IMR-90 (cell line): ENCODE data around the gene SLC7A9. TPM values are rescaled to one million over a fixed set of nuclear protein-coding genes. Genes with fewer than 3 reads are reported as not detected.

Experiments
- ATAC-seq: fragments of 200-7000 bp; cut with Tn5 transposase; 2 replicates; pipeline ENCODE4 v1.9.1; 2020; ENCODE audit warnings: low read depth, mild to moderate bottlenecking, moderate library complexity
- BruUV-seq: library from RNA; stranded (reverse); fragments of 400-500 nt; replicated peaks from 2 replicates; lab custom pipeline; 2021; lab: Mats Ljungman, UMichigan
- CTCF ChIA-PET: fragments of 300-600 bp; formaldehyde crosslinking; extraction: SDS; loops from one replicate; lab custom pipeline; 2021; ENCODE audit warnings: antibody characterized with exemption; lab: Yijun Ruan, JAX
- POLR2A ChIA-PET: fragments of 300-600 bp; sonication (Branson Sonifier 250); formaldehyde crosslinking; loops from one replicate; lab custom pipeline; 2022; ENCODE audit warnings: antibody characterized with exemption; ENCODE audit not compliant: unreplicated experiment; lab: Charles Lee
- DNase-seq: peaks from one replicate; pipeline ENCODE4 v3.0.0; 2013
- H2AFZ ChIP-seq: replicated peaks from 2 replicates; pipeline ENCODE3; 2013; ENCODE audit warnings: low read length, mild to moderate bottlenecking; ENCODE audit not compliant: poor library complexity
- H2AK5ac ChIP-seq: 2 replicates; pipeline ENCODE4 v1.6.1; 2013; ENCODE audit warnings: low read depth, low read length, inconsistent platforms
- H2AK9ac ChIP-seq: replicated peaks from 2 replicates; pipeline ENCODE3; 2013; ENCODE audit warnings: mild to moderate bottlenecking, low read depth, low read length, moderate library complexity; ENCODE audit not compliant: poor library complexity
- H2BK120ac ChIP-seq: 2 replicates; pipeline ENCODE4 v1.6.1; 2013; ENCODE audit warnings: low read depth, low read length, inconsistent platforms
- H2BK15ac ChIP-seq: 3 replicates; pipeline ENCODE4 v1.6.1; 2013; ENCODE audit warnings: low read depth, low read length, inconsistent platforms
- H2BK20ac ChIP-seq: 2 replicates; pipeline ENCODE4 v1.6.1; 2013; ENCODE audit warnings: low read depth, mild to moderate bottlenecking, inconsistent platforms, low read length, moderate library complexity
- H2BK5ac ChIP-seq: 2 replicates; pipeline ENCODE4 v1.6.1; 2013; ENCODE audit warnings: mild to moderate bottlenecking, low read depth, low read length, inconsistent platforms; ENCODE audit not compliant: poor library complexity, severe bottlenecking
- H3K14ac ChIP-seq: replicated peaks from 2 replicates; pipeline ENCODE4 v1.6.1; 2013; ENCODE audit warnings: low read depth, low read length, inconsistent platforms
- H3K18ac ChIP-seq: 2 replicates; pipeline ENCODE4 v1.6.1; 2013; ENCODE audit warnings: low read depth, low read length, control low read depth
- H3K23ac ChIP-seq: 2 replicates; pipeline ENCODE4 v1.6.1; 2013; ENCODE audit warnings: low read depth, low read length, inconsistent platforms
- H3K27ac ChIP-seq: 2 replicates; pipeline ENCODE4 v1.5.1; 2013; ENCODE audit warnings: mild to moderate bottlenecking, control low read depth, low read length; ENCODE audit not compliant: insufficient read depth
- H3K27me3 ChIP-seq: 2 replicates; pipeline ENCODE4 v1.6.1; 2013; ENCODE audit warnings: low read length; ENCODE audit not compliant: control insufficient read depth, insufficient read depth
- H3K36me3 ChIP-seq: 2 replicates; pipeline ENCODE4 v1.6.1; 2013; ENCODE audit warnings: low read length, mixed read lengths; ENCODE audit not compliant: control insufficient read depth, insufficient read depth
- H3K4ac ChIP-seq: 2 replicates; pipeline ENCODE4 v1.6.1; 2013; ENCODE audit warnings: low read depth, low read length, inconsistent platforms
- H3K4me1 ChIP-seq: 2 replicates; pipeline ENCODE4 v1.6.1; 2013; ENCODE audit warnings: low read length, mixed read lengths; ENCODE audit not compliant: control insufficient read depth, insufficient read depth
- H3K4me2 ChIP-seq: 2 replicates; pipeline ENCODE4 v1.6.1; 2013; ENCODE audit warnings: low read depth, mild to moderate bottlenecking, control low read depth, low read length, moderate library complexity
- H3K4me3 ChIP-seq: 2 replicates; pipeline ENCODE4 v1.5.1; 2013; ENCODE audit warnings: low read depth, mild to moderate bottlenecking, control low read depth, low read length, moderate library complexity; ENCODE audit not compliant: insufficient read depth
- H3K56ac ChIP-seq: 2 replicates; pipeline ENCODE4 v1.6.1; 2013; ENCODE audit warnings: low read length, inconsistent platforms; ENCODE audit not compliant: insufficient read depth; ENCODE audit errors: extremely low read depth
- H3K79me1 ChIP-seq, 2 experiments: 2 replicates each; pipeline ENCODE4 v1.6.1; 2013; ENCODE audit warnings: low read length in 2 of 2, inconsistent platforms in 1 of 2, low read depth in 1 of 2
- H3K9ac ChIP-seq: 2 replicates; pipeline ENCODE4 v1.6.1; 2013; ENCODE audit warnings: low read depth, low read length, control low read depth
- H3K9me1 ChIP-seq: 2 replicates; pipeline ENCODE4 v1.6.1; 2013; ENCODE audit warnings: low read length, inconsistent platforms; ENCODE audit not compliant: insufficient read depth
- H3K9me3 ChIP-seq: 2 replicates; pipeline ENCODE4 v1.6.1; 2013; ENCODE audit warnings: low read length; ENCODE audit not compliant: control insufficient read depth, insufficient read depth
- H4K20me1 ChIP-seq: 2 replicates; pipeline ENCODE4 v1.6.1; 2013; ENCODE audit warnings: low read length, inconsistent platforms; ENCODE audit not compliant: insufficient read depth
- H4K5ac ChIP-seq: 2 replicates; pipeline ENCODE4 v1.6.1; 2013; ENCODE audit warnings: mild to moderate bottlenecking, low read depth, low read length, control low read depth
- H4K8ac ChIP-seq, 2 experiments: 2 replicates each; pipeline ENCODE4 v1.6.1; 2013; ENCODE audit warnings: low read depth in 2 of 2, low read length in 2 of 2, control low read depth in 1 of 2, inconsistent platforms in 1 of 2
- H4K91ac ChIP-seq: 2 replicates; pipeline ENCODE4 v1.6.1; 2013; ENCODE audit warnings: low read depth, low read length, inconsistent platforms; ENCODE audit not compliant: insufficient read depth
- BHLHE40 ChIP-seq: fragments of 150-350 bp; IDR thresholded peaks from 2 replicates; pipeline ENCODE4 v1.6.1; 2016; ENCODE audit warnings: mild to moderate bottlenecking, low read depth, low read length
- CEBPB ChIP-seq: IDR thresholded peaks from 2 replicates; pipeline ENCODE4 v1.6.1; 2012; ENCODE audit warnings: low read depth, low read length, improper control_type of control experiment
- CHD1 ChIP-seq: IDR thresholded peaks from 2 replicates; pipeline ENCODE4 v1.6.1; 2012; ENCODE audit warnings: low read depth, low read length, improper control_type of control experiment
- FOS ChIP-seq: fragments of 150-350 bp; IDR thresholded peaks from 2 replicates; pipeline ENCODE4 v1.6.1; 2016; ENCODE audit warnings: low read depth, low read length
- MAFK ChIP-seq: IDR thresholded peaks from 2 replicates; pipeline ENCODE4 v1.6.1; 2012; ENCODE audit warnings: low read depth, low read length, improper control_type of control experiment
- MAZ ChIP-seq: IDR thresholded peaks from 2 replicates; pipeline ENCODE4 v1.6.1; 2012; ENCODE audit warnings: low read depth, mild to moderate bottlenecking, low read length, improper control_type of control experiment, moderate library complexity, borderline replicate concordance
- MXI1 ChIP-seq: IDR thresholded peaks from 2 replicates; pipeline ENCODE4 v1.6.1; 2012; ENCODE audit warnings: low read depth, mild to moderate bottlenecking, low read length, moderate library complexity, borderline replicate concordance
- NFE2L2 ChIP-seq: fragments of 150-350 bp; IDR thresholded peaks from 2 replicates; pipeline ENCODE4 v1.6.1; 2016; ENCODE audit warnings: low read depth, mild to moderate bottlenecking, low read length
- POLR2A ChIP-seq: IDR thresholded peaks from 2 replicates; pipeline ENCODE4 v1.6.1; 2012; ENCODE audit warnings: mild to moderate bottlenecking, low read depth, low read length
- RAD21 ChIP-seq: IDR thresholded peaks from 2 replicates; pipeline ENCODE4 v1.6.1; 2012; ENCODE audit warnings: low read length, improper control_type of control experiment
- RCOR1 ChIP-seq: IDR thresholded peaks from 2 replicates; pipeline ENCODE4 v1.6.1; 2012; ENCODE audit warnings: mild to moderate bottlenecking, low read length, improper control_type of control experiment; ENCODE audit not compliant: insufficient replicate concordance
- RFX5 ChIP-seq: IDR thresholded peaks from 2 replicates; pipeline ENCODE4 v1.8.0; 2012; ENCODE audit warnings: low read depth, mild to moderate bottlenecking, low read length, moderate library complexity
- SMC3 ChIP-seq: fragments of 150-350 bp; IDR thresholded peaks from 2 replicates; pipeline ENCODE4 v1.6.1; 2016; ENCODE audit warnings: low read depth, mild to moderate bottlenecking, antibody characterized with exemption, low read length, moderate library complexity
- WGBS, 2 experiments: methylation state at CpG; one replicate each; pipeline versions ENCODE4 v1.1.5 to v1.1.7; 2013; ENCODE audit warnings: missing lambda C conversion rate in 2 of 2; ENCODE audit not compliant: insufficient read length in 1 of 2; ENCODE audit errors: extremely low coverage in 2 of 2; 5-methylcytosine and 5-hydroxymethylcytosine counted together
- dilution Hi-C: fragments of 300-500 bp; cut with HindIII; formaldehyde crosslinking; loops from one replicate; pipeline ENCODE4 v1.14.3; 2018; ENCODE audit warnings: low sequenced_read_pairs; ENCODE audit not compliant: unreplicated experiment
- in situ Hi-C: fragments of 300-500 bp; cut with MboI; formaldehyde crosslinking; loops from 3 replicates; pipeline ENCODE4 v1.14.3; 2019; ENCODE audit warnings: low sequenced_read_pairs, inconsistent platforms, mixed read lengths
- intact Hi-C: fragments of 100-400 bp; cut with micrococcal nuclease; formaldehyde crosslinking; loops from 2 replicates; pipeline ENCODE4 v1.10.0; 2022
- polyA plus RNA-seq, 3 experiments: library from polyadenylated mRNA; depleted of rRNA; stranded (reverse); fragments of >200 nt; gene quantifications; 2 replicates each; pipeline ENCODE4 v1.2.3, GENCODE V29; 2012; ENCODE audit warnings: low replicate concordance in 1 of 3
- total RNA-seq: library from RNA; depleted of rRNA; stranded (reverse); fragments of >200 nt; gene quantifications from 2 replicates; pipeline ENCODE4 v1.2.3, GENCODE V29; 2012
- TF ChIP-seq, protein P1 (sequence below): conservative IDR thresholded peaks from 2 replicates; pipeline ENCODE4 v1.5.1; 2012; ENCODE audit warnings: mild to moderate bottlenecking, low read depth, low read length, improper control_type of control experiment
- TF ChIP-seq, protein P2 (sequence below): fragments of 150-350 bp; IDR thresholded peaks from 2 replicates; pipeline ENCODE4 v1.6.1; 2016; ENCODE audit warnings: low read depth, mild to moderate bottlenecking, low read length, moderate library complexity, borderline replicate concordance
- TF ChIP-seq, protein P3 (sequence below): fragments of 150-350 bp; IDR thresholded peaks from 2 replicates; pipeline ENCODE4 v1.6.1; 2017; ENCODE audit warnings: mild to moderate bottlenecking, antibody characterized with exemption, low read length, low read depth

The SLC7A9 gene
- total and polyA plus RNA-seq, 2 of the 4 experiments (the other 2 are of a cell fraction) = not detected

DNA sequence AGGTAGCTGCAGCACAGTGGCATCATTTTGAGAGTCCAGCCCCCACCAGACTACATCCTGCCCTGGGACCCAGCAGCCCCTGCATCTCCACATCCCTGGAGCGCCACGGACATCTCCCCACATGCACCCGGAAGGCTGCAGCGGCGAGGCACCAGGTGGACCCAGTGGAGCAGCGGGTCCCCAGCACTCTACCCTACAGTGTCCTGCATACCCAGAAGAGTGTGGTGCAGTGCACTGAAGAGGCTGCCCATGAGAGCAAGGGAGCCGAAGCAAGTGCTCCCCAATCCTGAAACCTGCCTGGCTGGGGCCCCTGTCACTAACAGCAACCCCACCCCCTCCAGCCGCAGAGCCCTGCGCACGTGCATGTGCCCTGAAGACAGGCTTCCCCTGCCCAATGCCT, 21.3 kb upstream of the SLC7A9 start:
- in situ Hi-C loops (no loop called here), dilution Hi-C loops (no loop called here), intact Hi-C loops (no loop called here)
- Histone ChIP-seq H3K4ac (no peak overlapping the region), H3K4me3 (no peak overlapping the region), H3K36me3 (peaks cover 5% of the 10 kb centered on the region; the same call in 1 of the 2 replicates), H3K56ac (no peak overlapping the region), H2AFZ (no peak overlapping the region), H2BK5ac (no peak overlapping the region), H3K4me2 (no peak overlapping the region), H3K9me3 (peaks cover 3% of the 10 kb centered on the region), H3K27ac (no peak overlapping the region), H4K20me1 (no peaks in the 10 kb centered on the region), H2BK120ac (no peak overlapping the region), H3K4me1 (no peaks in the 10 kb centered on the region), H4K91ac (no peak overlapping the region), H4K5ac (no peak overlapping the region), H2AK5ac (no peak overlapping the region), H2BK15ac (no peak overlapping the region), H3K27me3 (no peaks in the 10 kb centered on the region), H2BK20ac (no peak overlapping the region), H3K14ac (no peak overlapping the region), H3K79me1 (peaks cover 0 to 6% of the 10 kb centered on the region in 2 experiments; a peak in 1 of 4 replicates), H3K23ac (no peak overlapping the region), H4K8ac (no peak overlapping the region), H3K18ac (no peak overlapping the region), H2AK9ac (no peak overlapping the region), H3K9me1 (no peaks in the 10 kb centered on the region), H3K9ac (no peak overlapping the region)
- ATAC-seq (no peak), DNase-seq (no peak)
- BruUV-seq = no TSS peak
- no CpG with 5 or more reads among the region's 10 CpGs for WGBS, 2 experiments
- POLR2A ChIA-PET = no interaction called here
- CTCF ChIA-PET = interaction anchor here (1.0 kb wide), 1 partner anchor 10 kb away, joined by 3 read pairs; no protein-coding TSS in a partner anchor
- no peak for TF ChIP-seq NFE2L2
- no peak for TF ChIP-seq MAZ
- no peak for TF ChIP-seq CHD1
- TF ChIP-seq, protein P1, sequence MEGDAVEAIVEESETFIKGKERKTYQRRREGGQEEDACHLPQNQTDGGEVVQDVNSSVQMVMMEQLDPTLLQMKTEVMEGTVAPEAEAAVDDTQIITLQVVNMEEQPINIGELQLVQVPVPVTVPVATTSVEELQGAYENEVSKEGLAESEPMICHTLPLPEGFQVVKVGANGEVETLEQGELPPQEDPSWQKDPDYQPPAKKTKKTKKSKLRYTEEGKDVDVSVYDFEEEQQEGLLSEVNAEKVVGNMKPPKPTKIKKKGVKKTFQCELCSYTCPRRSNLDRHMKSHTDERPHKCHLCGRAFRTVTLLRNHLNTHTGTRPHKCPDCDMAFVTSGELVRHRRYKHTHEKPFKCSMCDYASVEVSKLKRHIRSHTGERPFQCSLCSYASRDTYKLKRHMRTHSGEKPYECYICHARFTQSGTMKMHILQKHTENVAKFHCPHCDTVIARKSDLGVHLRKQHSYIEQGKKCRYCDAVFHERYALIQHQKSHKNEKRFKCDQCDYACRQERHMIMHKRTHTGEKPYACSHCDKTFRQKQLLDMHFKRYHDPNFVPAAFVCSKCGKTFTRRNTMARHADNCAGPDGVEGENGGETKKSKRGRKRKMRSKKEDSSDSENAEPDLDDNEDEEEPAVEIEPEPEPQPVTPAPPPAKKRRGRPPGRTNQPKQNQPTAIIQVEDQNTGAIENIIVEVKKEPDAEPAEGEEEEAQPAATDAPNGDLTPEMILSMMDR = no peak
- no peak for TF ChIP-seq SMC3
- no peak for TF ChIP-seq FOS
- no peak for TF ChIP-seq BHLHE40
- TF ChIP-seq RFX5 = no peak
- TF ChIP-seq, protein P2, sequence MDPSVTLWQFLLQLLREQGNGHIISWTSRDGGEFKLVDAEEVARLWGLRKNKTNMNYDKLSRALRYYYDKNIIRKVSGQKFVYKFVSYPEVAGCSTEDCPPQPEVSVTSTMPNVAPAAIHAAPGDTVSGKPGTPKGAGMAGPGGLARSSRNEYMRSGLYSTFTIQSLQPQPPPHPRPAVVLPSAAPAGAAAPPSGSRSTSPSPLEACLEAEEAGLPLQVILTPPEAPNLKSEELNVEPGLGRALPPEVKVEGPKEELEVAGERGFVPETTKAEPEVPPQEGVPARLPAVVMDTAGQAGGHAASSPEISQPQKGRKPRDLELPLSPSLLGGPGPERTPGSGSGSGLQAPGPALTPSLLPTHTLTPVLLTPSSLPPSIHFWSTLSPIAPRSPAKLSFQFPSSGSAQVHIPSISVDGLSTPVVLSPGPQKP = no peak
- TF ChIP-seq RCOR1 = no peak
- no peak for TF ChIP-seq CEBPB
- TF ChIP-seq, protein P3, sequence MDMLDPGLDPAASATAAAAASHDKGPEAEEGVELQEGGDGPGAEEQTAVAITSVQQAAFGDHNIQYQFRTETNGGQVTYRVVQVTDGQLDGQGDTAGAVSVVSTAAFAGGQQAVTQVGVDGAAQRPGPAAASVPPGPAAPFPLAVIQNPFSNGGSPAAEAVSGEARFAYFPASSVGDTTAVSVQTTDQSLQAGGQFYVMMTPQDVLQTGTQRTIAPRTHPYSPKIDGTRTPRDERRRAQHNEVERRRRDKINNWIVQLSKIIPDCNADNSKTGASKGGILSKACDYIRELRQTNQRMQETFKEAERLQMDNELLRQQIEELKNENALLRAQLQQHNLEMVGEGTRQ = no peak
- no peak for TF ChIP-seq MXI1
- TF ChIP-seq RAD21 = no peak
- no peak for TF ChIP-seq MAFK
- TF ChIP-seq POLR2A = no peak
